Measurements from ENCODE around the gene KAT6B.

DNA sequence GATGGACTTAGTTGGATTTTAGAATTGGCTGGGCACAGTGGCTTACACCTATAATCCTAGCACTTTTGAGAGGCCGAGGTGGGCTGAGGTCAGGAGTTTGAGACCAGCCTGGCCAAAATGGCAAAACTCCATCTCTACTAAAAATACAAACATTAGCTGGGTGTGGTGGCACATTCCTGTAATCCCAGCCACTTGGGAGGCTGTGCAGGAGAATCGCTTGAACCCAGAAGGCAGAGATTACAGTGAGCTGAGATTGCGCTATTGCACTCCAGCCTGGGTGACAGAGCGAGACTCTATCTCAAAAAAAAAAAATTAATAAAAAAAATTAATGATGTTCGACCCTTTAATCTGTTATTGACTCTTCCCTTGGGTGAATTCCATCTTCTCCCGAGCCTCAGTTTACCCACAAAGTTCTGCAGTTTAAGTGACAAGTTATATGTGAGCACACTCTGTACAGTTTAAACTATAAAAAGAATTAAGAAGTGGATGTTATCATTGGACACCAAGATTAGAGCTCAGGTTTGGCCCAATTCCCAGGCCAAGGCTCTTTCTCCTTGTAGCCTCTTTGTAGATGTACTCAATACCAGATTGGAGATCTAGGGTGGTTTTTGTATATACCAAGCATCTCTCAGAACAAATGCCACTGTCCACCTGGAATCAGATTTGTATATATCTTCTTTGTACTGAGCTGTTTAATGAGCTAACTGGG, 15.0 kb downstream of the KAT6B start:
- TF ChIP-seq, protein P1, sequence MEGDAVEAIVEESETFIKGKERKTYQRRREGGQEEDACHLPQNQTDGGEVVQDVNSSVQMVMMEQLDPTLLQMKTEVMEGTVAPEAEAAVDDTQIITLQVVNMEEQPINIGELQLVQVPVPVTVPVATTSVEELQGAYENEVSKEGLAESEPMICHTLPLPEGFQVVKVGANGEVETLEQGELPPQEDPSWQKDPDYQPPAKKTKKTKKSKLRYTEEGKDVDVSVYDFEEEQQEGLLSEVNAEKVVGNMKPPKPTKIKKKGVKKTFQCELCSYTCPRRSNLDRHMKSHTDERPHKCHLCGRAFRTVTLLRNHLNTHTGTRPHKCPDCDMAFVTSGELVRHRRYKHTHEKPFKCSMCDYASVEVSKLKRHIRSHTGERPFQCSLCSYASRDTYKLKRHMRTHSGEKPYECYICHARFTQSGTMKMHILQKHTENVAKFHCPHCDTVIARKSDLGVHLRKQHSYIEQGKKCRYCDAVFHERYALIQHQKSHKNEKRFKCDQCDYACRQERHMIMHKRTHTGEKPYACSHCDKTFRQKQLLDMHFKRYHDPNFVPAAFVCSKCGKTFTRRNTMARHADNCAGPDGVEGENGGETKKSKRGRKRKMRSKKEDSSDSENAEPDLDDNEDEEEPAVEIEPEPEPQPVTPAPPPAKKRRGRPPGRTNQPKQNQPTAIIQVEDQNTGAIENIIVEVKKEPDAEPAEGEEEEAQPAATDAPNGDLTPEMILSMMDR (conservative IDR thresholded peaks at IDR 0.05; ENCODE audit: low read depth, low read length), result no peak
- no peak for TF ChIP-seq EZH2 (IDR thresholded peaks at IDR 0.05; ENCODE audit: borderline replicate concordance, low read depth, low read length, poor library complexity, severe bottlenecking)

All from A673 (cell line).